NB4 (cell line): ENCODE results near the gene IVL.
A peak's percentile ranks its signal among the peaks of the same experiment; 100 is the strongest.

Experiments
- DNase-seq: peaks from one replicate; pipeline ENCODE4 v3.0.0; 2010; ENCODE audit warnings: low read depth
- H3K4me3 ChIP-seq: one replicate; pipeline ENCODE4 v1.5.1; 2011; ENCODE audit warnings: mild to moderate bottlenecking, low read depth, low read length, moderate library complexity
- MYC ChIP-seq: IDR thresholded peaks from 2 replicates; pipeline ENCODE4 v1.6.1; 2011; ENCODE audit warnings: low read depth, low read length
- POLR2A ChIP-seq: IDR thresholded peaks from 2 replicates; pipeline ENCODE4 v1.6.1; 2011; ENCODE audit warnings: mild to moderate bottlenecking; ENCODE audit not compliant: insufficient read length; ENCODE audit errors: extremely low read depth
- TF ChIP-seq, protein P1 (sequence below): IDR thresholded peaks from one replicate; pipeline ENCODE4 v1.5.1; 2012; ENCODE audit warnings: low read depth, low read length
- TF ChIP-seq, protein P2 (sequence below): IDR thresholded peaks from 2 replicates; pipeline ENCODE4 v1.6.1; 2011; ENCODE audit warnings: low read depth, low read length

Gene IVL

GRCh38 chr1:152878042-152878441, 30.3 kb upstream of the IVL start, which contains the start of gene SMCP:
SMCP (plus strand) TSS chr1:152878322; CDS start chr1:152884423, 6,101 bp downstream.
- TF ChIP-seq, protein P1, sequence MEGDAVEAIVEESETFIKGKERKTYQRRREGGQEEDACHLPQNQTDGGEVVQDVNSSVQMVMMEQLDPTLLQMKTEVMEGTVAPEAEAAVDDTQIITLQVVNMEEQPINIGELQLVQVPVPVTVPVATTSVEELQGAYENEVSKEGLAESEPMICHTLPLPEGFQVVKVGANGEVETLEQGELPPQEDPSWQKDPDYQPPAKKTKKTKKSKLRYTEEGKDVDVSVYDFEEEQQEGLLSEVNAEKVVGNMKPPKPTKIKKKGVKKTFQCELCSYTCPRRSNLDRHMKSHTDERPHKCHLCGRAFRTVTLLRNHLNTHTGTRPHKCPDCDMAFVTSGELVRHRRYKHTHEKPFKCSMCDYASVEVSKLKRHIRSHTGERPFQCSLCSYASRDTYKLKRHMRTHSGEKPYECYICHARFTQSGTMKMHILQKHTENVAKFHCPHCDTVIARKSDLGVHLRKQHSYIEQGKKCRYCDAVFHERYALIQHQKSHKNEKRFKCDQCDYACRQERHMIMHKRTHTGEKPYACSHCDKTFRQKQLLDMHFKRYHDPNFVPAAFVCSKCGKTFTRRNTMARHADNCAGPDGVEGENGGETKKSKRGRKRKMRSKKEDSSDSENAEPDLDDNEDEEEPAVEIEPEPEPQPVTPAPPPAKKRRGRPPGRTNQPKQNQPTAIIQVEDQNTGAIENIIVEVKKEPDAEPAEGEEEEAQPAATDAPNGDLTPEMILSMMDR = peak; percentile 38
- TF ChIP-seq, protein P2, sequence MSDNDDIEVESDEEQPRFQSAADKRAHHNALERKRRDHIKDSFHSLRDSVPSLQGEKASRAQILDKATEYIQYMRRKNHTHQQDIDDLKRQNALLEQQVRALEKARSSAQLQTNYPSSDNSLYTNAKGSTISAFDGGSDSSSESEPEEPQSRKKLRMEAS = no peak
- no peak for TF ChIP-seq MYC
- no peak within 1 kb of the TSS for H3K4me3 ChIP-seq
- DNase-seq = peak; percentile 21

GRCh38 chr1:152879559-152880198, 28.7 kb upstream of the IVL start:
- no peak overlapping the region for H3K4me3 ChIP-seq
- TF ChIP-seq, protein P2 = no peak
- TF ChIP-seq MYC = no peak
- TF ChIP-seq, protein P1 = no peak
- TF ChIP-seq POLR2A = no peak

GRCh38 chr1:152880316-152880715, 28.0 kb upstream of the IVL start:
- H3K4me3 ChIP-seq = no peak overlapping the region
- TF ChIP-seq MYC (no peak), POLR2A (no peak)
- TF ChIP-seq, protein P2 = no peak
- TF ChIP-seq, protein P1 = no peak

More at GRCh38 chr1:152879559-152880198, 28.7 kb upstream of the IVL start:
- DNase-seq = no peak

DNA sequence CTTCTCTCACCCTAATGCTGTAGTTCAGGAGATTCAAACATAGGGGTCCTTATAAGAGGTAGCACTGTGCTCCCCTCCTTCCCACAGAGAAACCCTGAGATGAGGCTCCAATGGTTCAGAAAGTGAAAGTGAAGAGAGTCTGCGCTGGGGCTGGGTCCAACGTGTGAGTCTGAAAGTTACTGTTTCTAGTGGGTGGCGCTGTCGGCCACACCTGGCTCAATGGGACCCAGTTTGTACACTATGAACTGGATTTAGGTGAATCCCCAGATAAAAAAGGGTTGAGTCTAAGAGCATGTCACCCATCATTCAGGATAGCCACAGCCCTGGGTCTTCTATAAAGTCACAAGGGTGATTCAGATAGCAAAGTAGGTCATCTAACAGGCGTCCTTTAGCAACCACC, 27.4 kb upstream of the IVL start:
- TF ChIP-seq MYC (no peak), POLR2A (no peak)
- TF ChIP-seq, protein P2 = no peak
- TF ChIP-seq, protein P1 = no peak
- no peak overlapping the region for H3K4me3 ChIP-seq
- no peak for DNase-seq

More at GRCh38 chr1:152880316-152880715, 28.0 kb upstream of the IVL start:
- DNase-seq = no peak

- DNase-seq = no peak
- H3K4me3 ChIP-seq = no peak overlapping the region
- TF ChIP-seq, protein P1 = no peak
Observed at GRCh38 chr1:152884085-152884484, 24.3 kb upstream of the IVL start.

- H3K4me3 ChIP-seq = no peak overlapping the region
- TF ChIP-seq MYC (no peak), POLR2A (no peak)
- TF ChIP-seq, protein P1 = no peak
- TF ChIP-seq, protein P2 = no peak
- DNase-seq = no peak
Observed at GRCh38 chr1:152884506-152884905, 23.8 kb upstream of the IVL start.
